CD4-positive, alpha-beta T cell treated with Interleukin-4 for 4 hours (primary cell): ENCODE data around the gene HPSE2.

Source experiments
- DNase-seq: peaks from one replicate; pipeline ENCODE4 v3.0.0-alpha.2; 2020

HPSE2 gene

GRCh38 chr10:98482096-98482495 lies 753.6 kb downstream of the HPSE2 start:
- DNase-seq = no peak

- DNase-seq = no peak
These were observed 754.2 kb downstream of the HPSE2 start for GRCh38 chr10:98481404-98481945.

GRCh38 chr10:98478430-98479222 lies 757.0 kb downstream of the HPSE2 start:
- no peak for DNase-seq

- DNase-seq = no peak
These were observed 757.8 kb downstream of the HPSE2 start for GRCh38 chr10:98477861-98478260.

GRCh38 chr10:98474628-98475027 lies 761.0 kb downstream of the HPSE2 start:
- DNase-seq = no peak

- no peak for DNase-seq
These were observed 763.5 kb downstream of the HPSE2 start for GRCh38 chr10:98472196-98472595.

- no peak for DNase-seq
These were observed 764.8 kb downstream of the HPSE2 start for GRCh38 chr10:98470850-98471249.

- DNase-seq = no peak
These were observed 766.4 kb downstream of the HPSE2 start for GRCh38 chr10:98469001-98469931.

- DNase-seq = peak; percentile 80
These were observed 767.9 kb downstream of the HPSE2 start for GRCh38 chr10:98467506-98468318.

GRCh38 chr10:98466861-98467505 lies 768.7 kb downstream of the HPSE2 start:
- no peak for DNase-seq

GRCh38 chr10:98465866-98466265 lies 769.8 kb downstream of the HPSE2 start:
- no peak for DNase-seq

- DNase-seq = no peak
These were observed 771.5 kb downstream of the HPSE2 start for GRCh38 chr10:98463976-98464754.

GRCh38 chr10:98463016-98463415 lies 772.6 kb downstream of the HPSE2 start:
- no peak for DNase-seq

GRCh38 chr10:98461500-98461842 lies 774.2 kb downstream of the HPSE2 start:
- DNase-seq = no peak

- DNase-seq = no peak
These were observed 774.7 kb downstream of the HPSE2 start for GRCh38 chr10:98460837-98461499.

- no peak for DNase-seq
These were observed 776.6 kb downstream of the HPSE2 start for GRCh38 chr10:98458809-98459784.

- no peak for DNase-seq
These were observed 777.9 kb downstream of the HPSE2 start for GRCh38 chr10:98457721-98458120.

- DNase-seq = no peak
These were observed 778.8 kb downstream of the HPSE2 start for GRCh38 chr10:98456686-98457482.
